GM12892 (cell line): ENCODE data around the gene CADM1.

Experiments used
- POLR2A ChIP-seq: IDR thresholded peaks from 2 replicates; pipeline ENCODE4 v1.6.1; 2011; ENCODE audit warnings: low read depth, low read length, control low read depth
- POLR2AphosphoS5 ChIP-seq: IDR thresholded peaks from 2 replicates; pipeline ENCODE4 v1.6.1; 2011; ENCODE audit warnings: low read depth, low read length, control low read depth
- TAF1 ChIP-seq: IDR thresholded peaks from 2 replicates; pipeline ENCODE4 v1.6.1; 2011; ENCODE audit warnings: low read depth, mild to moderate bottlenecking, control low read depth, low read length, borderline replicate concordance

DNA sequence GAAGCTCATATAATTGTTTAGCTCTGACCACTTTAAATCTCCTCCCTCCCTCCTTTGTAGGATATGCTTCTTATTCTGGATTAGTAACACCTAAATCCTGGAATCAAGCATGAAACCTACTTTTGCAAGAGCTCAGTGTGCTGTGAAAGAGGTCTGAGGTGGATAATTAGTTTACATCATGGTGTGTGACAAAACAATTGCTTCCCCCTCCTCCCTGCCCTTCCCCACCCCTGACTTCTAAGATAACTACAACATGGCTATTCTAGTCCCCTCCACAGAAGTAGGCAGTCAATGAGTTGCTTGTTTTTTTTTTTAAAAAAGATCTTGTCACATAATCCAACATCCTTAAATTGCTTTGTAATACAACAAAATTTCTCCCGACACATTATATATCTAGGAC lies 314.0 kb downstream of the CADM1 start:
- no peak for TF ChIP-seq POLR2AphosphoS5
- TF ChIP-seq POLR2A, result no peak
- no peak for TF ChIP-seq TAF1
